Gastroesophageal sphincter (tissue), 4 donors: ENCODE results near the gene GRHL1. TPM values are rescaled to one million over a fixed set of nuclear protein-coding genes. Genes with fewer than 3 reads are reported as not detected.

Experiments
- ATAC-seq: fragments of 150-250 bp; one replicate; pipeline ENCODE4 v1.9.1; 2016; ENCODE audit warnings: mild to moderate bottlenecking, moderate library complexity
- H3K27ac ChIP-seq, 4 donors: fragments of 200-600 bp; sonication (generic) in 3 of 4; 1 replicate in 3 of 4; 2 replicates in 1 of 4; pipeline ENCODE4 v1.5.1; 2016 to 2019
- H3K27me3 ChIP-seq: fragments of 200-600 bp; sonication (generic); one replicate; pipeline ENCODE4 v1.5.1; 2019
- H3K36me3 ChIP-seq, 2 donors: fragments of 200-600 bp; sonication (generic); one replicate each; pipeline ENCODE4 v1.5.1; 2019; ENCODE audit warnings: control low read depth in 1 of 2
- H3K4me1 ChIP-seq, 3 donors: fragments of 200-600 bp; sonication (generic); 1 replicate in 2 of 3; 2 replicates in 1 of 3; pipeline ENCODE4 v1.5.1; 2016 to 2019; ENCODE audit warnings: control low read depth in 2 of 3
- H3K4me3 ChIP-seq, 2 donors: fragments of 200-600 bp; sonication (generic); one replicate each; pipeline ENCODE4 v1.5.1; 2019; ENCODE audit warnings: mild to moderate bottlenecking in 1 of 2, moderate library complexity in 1 of 2
- H3K9me3 ChIP-seq, 3 donors: fragments of 200-600 bp; sonication (generic); one replicate each; pipeline ENCODE4 v1.5.1; 2017 to 2019; ENCODE audit warnings: control low read depth in 2 of 3
- CTCF ChIP-seq, 4 experiments: fragments of 200-600 bp in 2 of 4; fragments of 450-650 bp in 2 of 4; sonication (generic) in 1 of 4; IDR thresholded peaks; one replicate each; pipeline ENCODE4 v1.5.1; 2017 to 2019; ENCODE audit warnings: antibody characterized with exemption in 4 of 4, mild to moderate bottlenecking in 2 of 4, moderate library complexity in 2 of 4
- EP300 ChIP-seq: sonication (generic); formaldehyde crosslinking; IDR thresholded peaks from one replicate; pipeline ENCODE4 v1.6.1; 2017; ENCODE audit warnings: antibody characterized with exemption, mild to moderate bottlenecking
- POLR2A ChIP-seq, 2 donors: fragments of 450-650 bp; IDR thresholded peaks; one replicate each; pipeline ENCODE4 v1.6.1; 2017; ENCODE audit warnings: antibody characterized with exemption in 2 of 2, mild to moderate bottlenecking in 2 of 2, moderate library complexity in 1 of 2
- WGBS, 2 donors: methylation state at CpG; one replicate each; pipeline ENCODE4 v1.1.5; 2018; ENCODE audit warnings: low coverage in 1 of 2; 5-methylcytosine and 5-hydroxymethylcytosine counted together
- total RNA-seq, 4 donors: library from RNA; depleted of rRNA; stranded (reverse); fragments of >200 nt; gene quantifications; one replicate each; pipeline ENCODE4 v1.1.0, GENCODE V29; 2016

The GRHL1 gene
- total RNA-seq, 4 donors from 2014 or later: 1.3 to 6.1 (median 2.3) TPM

- H3K27ac ChIP-seq: peak overlapping the region in 3 of 4 donors; percentile 8 to 92 (median 52)
- no peaks in the 10 kb centered on the region for H3K27me3 ChIP-seq
- TF ChIP-seq POLR2A (IDR thresholded peaks at IDR 0.05): no peak
- peak in 3 of 4 experiments; percentile 57 to 66 (median 63) for TF ChIP-seq CTCF (IDR thresholded peaks at IDR 0.05)
- TF ChIP-seq EP300: no peak
- 15 to 47% methylated on average over 4 to 7 of the region's 10 CpGs for WGBS, 2 donors
- H3K9me3 ChIP-seq: no peaks in the 10 kb centered on the region
- H3K4me3 ChIP-seq: no peak overlapping the region
- peaks cover 0 to 70% of the 10 kb centered on the region in 2 donors for H3K36me3 ChIP-seq
- peaks cover 0 to 82% (median 48%) of the 10 kb centered on the region in 3 donors for H3K4me1 ChIP-seq
- ATAC-seq: no peak
These were observed 97.1 kb downstream of the GRHL1 start for GRCh38 chr2:10048501-10049171.

Other genes starting within 250 kb of the GRHL1 start
- 10 to 100 TPM in 1 of 4 donors, 1 to 10 TPM in 3; 6.2 to 15.6 (median 8.5) TPM for gene TAF1B, start 108.2 kb upstream of the GRHL1 start, total RNA-seq
- gene KLF11, start 91.9 kb downstream of the GRHL1 start, total RNA-seq: 10 to 100 TPM; 20.1 to 57.2 (median 33.6) TPM
- gene CYS1, start 128.7 kb downstream of the GRHL1 start, total RNA-seq: 10 to 100 TPM in 3 of 4 donors, 1 to 10 TPM in 1; 8.6 to 50.7 (median 32.6) TPM
- 1 to 10 TPM in 3 of 4 donors, under 1 TPM in 1; 0.40 to 3.2 (median 2.0) TPM for gene RRM2, start 171.0 kb downstream of the GRHL1 start, total RNA-seq